ENCODE results near the gene KMT5C.

KMT5C gene

GRCh38 chr19:55339105-55339888, at the start of gene KMT5C:
KMT5C (plus strand) TSS chr19:55339876; CDS start chr19:55341937, 2,061 bp downstream.
- DNase-seq, result peak; percentile 100

DNA sequence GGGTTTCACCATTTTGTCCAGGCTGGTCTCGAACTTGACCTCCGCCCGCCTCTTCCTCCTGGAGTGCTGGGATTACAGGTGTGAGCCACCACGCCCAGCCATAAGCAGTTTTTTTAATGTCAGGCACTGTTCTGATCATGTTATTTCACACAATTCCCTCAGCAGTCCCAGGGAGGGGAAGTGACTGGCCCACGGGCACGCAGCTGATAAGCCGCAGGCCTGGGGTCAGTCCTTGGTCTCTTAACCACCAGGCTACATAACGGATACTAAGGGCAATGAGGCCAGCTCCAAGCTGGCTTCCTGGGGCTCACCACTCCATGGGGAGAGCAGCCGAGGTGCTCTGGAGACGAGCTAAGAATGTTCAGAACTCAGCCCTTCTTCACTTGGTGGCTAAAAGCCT, 42.4 kb upstream of the KMT5C start:
- no peak for DNase-seq

- no peak for DNase-seq
Observed at GRCh38 chr19:55299991-55300390, 39.7 kb upstream of the KMT5C start.

DNA sequence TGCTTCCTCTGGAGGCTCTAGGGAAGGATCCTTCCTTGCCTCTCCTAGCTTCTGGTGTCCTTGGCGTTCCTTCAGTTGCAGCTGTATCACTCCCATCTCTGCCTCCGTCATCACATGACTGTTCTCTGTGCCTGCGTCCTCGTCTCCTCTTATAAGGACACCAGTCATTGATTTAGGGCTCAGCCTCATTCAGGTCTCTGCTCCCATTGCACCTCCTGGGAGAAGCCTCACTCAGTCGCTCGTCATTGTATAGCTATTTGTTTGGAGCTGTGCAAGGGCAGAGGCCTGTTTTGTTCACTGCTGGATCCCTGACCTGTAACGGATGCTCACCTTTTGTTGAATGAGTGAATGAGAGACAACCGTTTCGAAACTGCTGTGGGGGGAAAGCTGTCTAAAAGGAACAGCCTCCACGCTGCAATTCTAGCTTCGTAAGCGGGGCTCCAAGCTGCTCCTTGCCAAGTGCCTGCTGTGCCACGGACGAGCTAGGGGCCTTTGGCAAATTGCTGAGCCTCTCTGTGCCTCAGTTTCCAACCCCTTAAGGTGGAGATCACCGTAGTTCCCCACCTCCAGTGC, 38.7 kb upstream of the KMT5C start:
- no peak for DNase-seq

DNA sequence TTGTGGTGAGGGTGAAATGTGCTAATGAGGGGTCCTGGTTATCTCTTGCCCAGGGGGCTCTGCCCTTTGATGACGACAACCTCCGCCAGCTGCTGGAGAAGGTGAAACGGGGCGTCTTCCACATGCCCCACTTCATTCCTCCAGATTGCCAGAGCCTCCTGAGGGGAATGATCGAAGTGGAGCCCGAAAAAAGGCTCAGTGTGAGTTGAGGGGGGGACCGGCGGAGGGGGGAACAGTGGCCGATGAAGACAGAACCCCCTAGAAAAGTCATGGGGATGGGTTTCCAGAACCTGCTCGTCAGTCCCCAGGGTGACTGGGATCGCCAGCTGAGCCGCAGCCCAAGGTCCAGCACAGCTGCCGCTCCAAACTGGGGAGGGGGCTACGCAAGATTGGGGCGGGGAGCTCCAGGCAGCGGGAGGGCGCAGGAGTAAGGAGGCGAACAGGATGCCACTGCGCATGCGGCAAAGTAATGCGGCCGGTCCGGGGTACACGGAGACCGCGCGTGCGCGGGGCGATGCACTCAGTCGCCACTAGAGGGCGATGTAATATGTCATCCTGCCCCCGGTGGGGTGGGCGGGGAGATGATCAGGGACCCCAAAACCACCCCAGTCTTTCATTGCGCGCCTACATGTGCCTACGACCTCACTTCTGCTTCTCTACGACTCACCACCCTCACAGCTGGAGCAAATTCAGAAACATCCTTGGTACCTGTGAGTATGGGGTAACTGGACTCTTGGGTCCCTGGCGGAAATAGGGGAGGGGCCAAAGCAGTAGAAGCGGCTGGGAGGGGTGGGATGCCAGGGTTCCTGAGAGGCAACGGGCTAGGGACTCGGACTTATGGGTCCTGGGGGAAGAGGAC, 38.0 kb upstream of the KMT5C start:
- DNase-seq, result no peak

DNA sequence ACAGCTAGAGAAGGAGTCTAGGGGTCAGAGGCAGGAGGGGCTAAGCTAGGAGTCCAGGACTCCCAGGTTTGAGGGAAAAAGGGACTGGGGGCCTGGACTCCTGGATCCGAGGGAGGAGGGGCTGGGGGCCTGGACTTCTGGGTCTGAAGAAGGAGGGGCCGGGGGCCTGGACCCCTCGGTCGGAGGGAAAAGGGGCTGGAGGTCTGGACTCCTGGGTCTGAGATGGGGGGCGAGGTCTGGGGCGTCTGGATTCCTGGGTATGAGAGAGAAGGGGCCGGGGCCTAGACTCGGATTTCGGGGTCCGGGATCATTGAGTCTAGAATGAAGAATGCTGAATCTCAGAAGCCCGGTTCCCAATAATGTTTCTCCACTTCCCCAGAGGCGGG, 37.4 kb upstream of the KMT5C start:
- DNase-seq, result no peak

- no peak for DNase-seq
Observed at GRCh38 chr19:55303477-55303876, 36.2 kb upstream of the KMT5C start.

GRCh38 chr19:55304279-55304978, 35.2 kb upstream of the KMT5C start:
- no peak for DNase-seq

- DNase-seq, result no peak
Observed at GRCh38 chr19:55304980-55305379, 34.7 kb upstream of the KMT5C start.

DNA sequence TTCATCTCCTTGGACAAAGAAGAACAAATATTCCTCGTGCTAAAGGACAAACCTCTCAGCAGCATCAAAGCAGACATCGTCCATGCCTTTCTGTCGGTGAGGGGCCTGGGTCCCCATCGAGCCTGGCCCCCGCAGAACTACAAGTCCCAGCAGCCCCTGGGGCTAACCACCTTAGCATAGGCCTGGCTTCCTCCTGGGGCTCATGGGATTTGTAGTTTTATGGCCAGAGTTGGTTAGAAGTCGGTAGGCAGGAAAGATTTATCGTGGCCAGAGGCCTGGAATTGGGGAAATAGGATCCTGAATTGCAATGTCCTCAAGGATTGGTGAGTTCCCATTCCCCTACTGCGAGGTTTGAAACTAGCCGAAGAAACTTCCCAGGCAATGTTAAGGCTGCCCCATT, 34.2 kb upstream of the KMT5C start:
- no peak for DNase-seq

DNA sequence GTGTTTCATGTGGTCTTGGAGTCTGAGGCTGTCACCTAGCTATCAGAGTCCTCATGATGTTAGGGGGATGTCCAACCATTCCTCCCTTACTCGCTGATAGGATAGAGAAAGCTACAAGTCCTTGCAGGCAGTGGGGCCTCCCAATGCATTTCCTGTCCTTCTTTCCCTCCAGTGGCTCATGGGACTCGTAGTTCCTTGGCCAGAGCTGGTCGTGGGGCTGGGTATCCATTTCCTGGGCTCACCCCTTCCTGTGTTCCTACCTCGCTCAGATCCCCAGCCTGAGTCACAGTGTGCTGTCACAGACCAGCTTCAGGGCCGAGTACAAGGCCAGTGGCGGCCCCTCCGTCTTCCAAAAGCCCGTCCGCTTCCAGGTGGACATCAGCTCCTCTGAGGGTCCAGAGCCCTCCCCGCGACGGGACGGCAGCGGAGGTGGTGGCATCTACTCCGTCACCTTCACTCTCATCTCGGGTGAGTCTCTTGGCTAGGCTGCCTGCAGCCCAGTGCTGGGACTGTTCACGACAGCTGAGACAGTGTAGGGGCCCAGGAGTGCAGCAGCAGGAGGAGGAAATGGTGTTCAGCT, 33.6 kb upstream of the KMT5C start:
- DNase-seq, result no peak

- no peak for DNase-seq
Observed at GRCh38 chr19:55306712-55307111, 33.0 kb upstream of the KMT5C start.

- no peak for DNase-seq
Observed at GRCh38 chr19:55308281-55308680, 31.4 kb upstream of the KMT5C start.

DNA sequence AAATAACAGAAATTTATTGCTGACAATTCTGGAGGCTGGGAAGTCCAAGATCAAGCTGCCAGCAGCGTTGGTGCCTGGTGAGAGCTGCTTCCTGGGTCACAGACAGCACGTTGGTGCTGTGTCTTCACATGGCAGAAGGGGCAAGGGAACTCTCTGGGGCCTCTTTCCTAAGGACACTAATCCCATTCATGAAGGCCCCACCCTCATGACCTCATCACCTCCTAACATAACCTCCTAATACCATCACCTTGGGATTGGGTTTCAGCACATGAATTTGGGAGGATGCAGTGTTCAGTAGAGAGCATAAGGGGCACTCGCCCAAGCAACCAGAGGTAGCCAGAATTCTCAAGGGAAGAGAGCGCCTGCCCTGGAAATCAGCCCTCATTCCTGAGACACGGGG, 30.2 kb upstream of the KMT5C start:
- no peak for DNase-seq

- no peak for DNase-seq
Observed at GRCh38 chr19:55310498-55310897, 29.2 kb upstream of the KMT5C start.

GRCh38 chr19:55311397-55311796, 28.3 kb upstream of the KMT5C start:
- no peak for DNase-seq

DNA sequence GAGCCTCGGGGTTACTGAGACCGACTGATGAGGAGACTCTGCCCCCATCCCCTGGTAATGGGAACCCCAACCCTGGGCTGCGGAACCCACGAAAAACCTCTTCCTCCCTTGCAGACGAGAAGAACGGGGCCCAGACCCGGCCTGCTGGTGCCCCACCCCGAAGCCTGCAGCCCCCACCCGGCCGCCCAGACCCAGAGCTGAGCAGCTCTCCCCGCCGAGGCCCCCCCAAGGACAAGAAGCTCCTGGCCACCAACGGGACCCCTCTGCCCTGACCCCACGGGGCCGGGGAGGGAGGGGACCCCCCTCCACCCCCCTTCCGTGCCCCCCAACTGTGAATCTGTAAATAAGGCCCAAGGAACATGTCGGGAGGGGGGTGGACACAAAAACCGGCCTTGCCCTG, 27.9 kb upstream of the KMT5C start:
- DNase-seq, result no peak

DNA sequence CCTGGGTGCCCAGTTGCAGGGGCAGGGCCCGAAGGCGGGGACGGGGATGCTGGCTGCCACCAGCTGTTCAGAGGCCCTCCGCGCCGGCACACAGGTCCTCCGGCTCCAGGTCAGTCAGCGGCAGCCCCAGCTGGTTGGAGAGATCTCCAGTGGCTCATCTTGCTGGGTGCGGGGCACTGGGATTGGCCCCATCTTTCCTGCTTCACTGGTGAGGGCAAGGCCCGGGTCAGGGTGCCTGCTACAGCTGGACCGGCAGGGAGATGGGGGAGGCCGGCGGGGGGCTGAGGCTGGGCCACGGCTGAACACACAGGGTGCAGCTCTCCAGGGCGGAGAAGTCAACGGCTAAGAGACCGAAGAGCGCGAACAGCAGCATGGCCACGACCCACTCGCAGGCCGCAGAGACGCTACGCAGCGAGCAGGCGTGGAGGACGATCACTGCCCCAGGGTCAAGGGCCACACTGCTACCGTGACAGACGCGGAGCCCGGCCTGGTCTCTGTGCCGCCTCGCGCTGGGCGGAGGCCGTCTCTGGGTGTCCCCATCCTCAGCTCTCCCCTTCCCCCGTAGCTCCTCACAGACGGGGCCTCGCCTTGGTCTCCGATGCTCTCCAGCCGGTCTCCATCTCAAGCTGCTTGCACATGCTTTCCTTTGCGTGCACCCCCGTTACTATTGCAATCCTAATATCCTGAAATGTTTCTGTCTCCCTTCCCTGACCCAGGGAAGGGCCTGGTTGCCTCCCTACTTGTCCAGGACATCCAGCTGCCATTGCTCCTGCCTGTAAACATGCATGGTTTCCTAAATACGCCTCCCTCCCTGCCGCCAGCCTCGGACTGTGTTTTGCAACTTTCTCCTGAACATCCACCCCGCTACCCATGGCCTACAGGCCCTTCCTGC, 26.8 kb upstream of the KMT5C start:
- DNase-seq, result no peak

- DNase-seq, result no peak
Observed at GRCh38 chr19:55314396-55314795, 25.3 kb upstream of the KMT5C start.

GRCh38 chr19:55315956-55316525, 23.6 kb upstream of the KMT5C start:
- DNase-seq, result no peak

DNA sequence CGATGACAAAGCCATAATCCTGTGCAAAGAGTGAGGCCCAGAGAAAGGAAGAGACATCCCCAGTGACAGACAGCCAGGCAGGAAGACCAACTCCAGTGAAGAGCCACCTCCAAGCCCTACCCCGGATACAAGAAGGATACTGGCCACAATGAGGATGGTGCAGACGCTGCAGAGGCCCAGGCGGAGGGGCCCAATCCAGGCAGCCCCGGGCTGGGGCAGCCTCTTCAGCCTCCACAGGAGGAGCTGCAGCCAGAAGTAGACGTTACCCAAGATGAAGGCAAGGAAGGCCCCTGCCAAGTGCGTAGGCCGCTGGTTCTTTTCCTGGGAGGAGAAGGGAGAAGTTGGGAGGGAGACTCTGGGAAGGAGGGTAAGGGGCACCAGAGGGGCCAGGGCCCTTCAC, 23.0 kb upstream of the KMT5C start:
- no peak for DNase-seq
